ENCODE measurements around the gene TSEN2. TPM values are rescaled to one million over a fixed set of nuclear protein-coding genes. Genes with fewer than 3 reads are reported as not detected.
A peak's percentile ranks its signal among the peaks of the same experiment; 100 is the strongest.

TSEN2 gene
- total and polyA plus RNA-seq, 2 of the 13 experiments (the other 11 are each of a cell fraction or from before 2014, with no cell fraction given), result 11.0 to 17.3 TPM

DNA sequence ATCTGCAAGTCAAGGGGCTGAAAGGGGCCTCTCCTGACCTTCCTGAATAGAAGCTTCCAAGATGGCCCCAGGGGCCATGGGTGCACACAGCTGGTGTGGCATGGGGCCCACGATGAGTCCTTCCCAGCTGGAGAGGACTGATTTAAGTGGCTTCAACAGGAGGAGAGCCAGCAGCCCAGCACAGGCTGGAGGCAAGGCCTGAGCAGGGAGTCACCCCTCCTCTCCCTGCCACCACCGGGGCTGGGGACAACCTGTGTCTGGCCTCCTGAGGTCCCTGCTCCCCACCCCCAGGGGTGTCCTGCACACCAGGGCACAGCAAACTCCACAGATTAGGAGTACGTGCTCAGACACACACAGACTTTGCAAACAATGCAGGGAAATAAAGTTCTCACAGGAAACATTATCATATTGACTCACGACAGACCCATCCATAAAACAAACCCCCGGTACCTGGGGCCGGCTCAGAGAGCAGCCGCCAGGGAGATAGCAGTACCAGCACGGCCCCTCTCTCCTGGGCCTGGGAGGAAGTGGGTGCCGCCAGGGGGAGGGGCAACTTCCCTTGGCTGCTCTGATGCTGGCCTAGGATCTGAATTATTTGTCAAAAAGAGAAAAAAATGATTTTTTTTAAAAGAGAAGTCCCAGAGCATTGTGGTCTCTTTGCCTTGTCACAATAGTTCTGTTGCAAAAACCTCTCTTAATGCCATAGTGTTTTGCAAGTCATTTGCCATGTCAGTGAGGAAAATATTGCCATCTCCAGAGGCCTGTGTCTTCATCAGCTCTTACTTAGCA lies 21.9 kb upstream of the TSEN2 start (continued):
- 0 out of 2 replicates have a peak, but pooled peaks have one; percentile 22 for TF ChIP-seq YEATS4 (CRISPR knock-in tag; IDR thresholded peaks at IDR 0.05; ENCODE audit: borderline replicate concordance)

DNA sequence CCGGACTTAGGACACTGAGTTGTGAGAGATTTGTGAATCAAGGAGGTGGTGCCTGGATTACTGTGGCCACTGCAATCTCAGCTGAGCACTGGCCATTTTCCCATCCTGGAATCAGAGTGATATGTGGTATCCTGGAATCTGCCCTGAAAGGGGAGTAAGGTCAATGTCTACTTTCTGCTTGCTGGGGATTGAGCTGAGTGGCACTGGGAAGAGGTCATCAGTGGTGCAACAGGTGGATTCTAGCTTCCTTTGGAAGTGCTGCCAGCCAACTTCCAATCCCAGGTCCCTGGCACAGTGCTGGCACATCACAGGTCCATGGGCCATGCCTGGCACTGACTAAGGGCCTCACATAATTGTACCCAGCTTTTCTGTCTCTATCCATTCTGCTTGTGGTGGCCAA lies 20.6 kb upstream of the TSEN2 start:
- peaks cover 53% of the 10 kb centered on the region for H3K4me1 ChIP-seq (ENCODE audit: insufficient read depth, low read length)
- H3K36me3 ChIP-seq (replicated peaks in 1 of 2; ENCODE audit: control insufficient read depth in 1 of 2, insufficient read depth in 2 of 2, low read length in 2 of 2), result no peaks in the 10 kb centered on the region
- ChIA-PET POLR2A (no interaction called here), CTCF (ENCODE audit: low intra/inter-chr PET ratio, low total read pairs) (no interaction called here)
- in situ Hi-C loops (cut with HindIII; ENCODE audit: extremely low pct_ligation_motif_present, low pct_unique_long_range_greater_than_20kb), result no loop called here
- H3K4me2 ChIP-seq (ENCODE audit: low read depth, low read length), result no peak overlapping the region
- FAIRE-seq, result no peak
- no peaks in the 10 kb centered on the region for H3K27me3 ChIP-seq (ENCODE audit: control insufficient read depth in 1 of 2, insufficient read depth in 2 of 2, low read length in 2 of 2)
- DNase-seq (ENCODE audit: low spot score), result no peak
- intact Hi-C loops (cut with micrococcal nuclease; ENCODE audit: unreplicated experiment), result no loop called here
- H3K27ac ChIP-seq (ENCODE audit: extremely low read length, insufficient read depth, low read length), result no peak overlapping the region
- WGBS (ENCODE audit: low lambda C conversion rate), result 92% methylated on average over 1 of the region's 1 CpG
- no peak overlapping the region for H3K9ac ChIP-seq (ENCODE audit: insufficient read depth, low read depth, low read length)
- no peaks in the 10 kb centered on the region for H4K20me1 ChIP-seq (ENCODE audit: insufficient read depth, low read length)
- no peak overlapping the region for H3K4me3 ChIP-seq (replicated peaks in 1 of 3; ENCODE audit: insufficient read depth in 1 of 3, low read depth in 2 of 3, low read length in 3 of 3)
- ATAC-seq, result peak; percentile 36
- no peaks in the 10 kb centered on the region for H3K9me3 ChIP-seq (ENCODE audit: low read length)
- H2AFZ ChIP-seq (ENCODE audit: low read length), result no peak overlapping the region
- no peaks in the 10 kb centered on the region for H3K79me2 ChIP-seq (ENCODE audit: insufficient read depth, low read length)
- BruUV-seq (replicated peaks), result no TSS peak
- TF ChIP-seq, protein P1, sequence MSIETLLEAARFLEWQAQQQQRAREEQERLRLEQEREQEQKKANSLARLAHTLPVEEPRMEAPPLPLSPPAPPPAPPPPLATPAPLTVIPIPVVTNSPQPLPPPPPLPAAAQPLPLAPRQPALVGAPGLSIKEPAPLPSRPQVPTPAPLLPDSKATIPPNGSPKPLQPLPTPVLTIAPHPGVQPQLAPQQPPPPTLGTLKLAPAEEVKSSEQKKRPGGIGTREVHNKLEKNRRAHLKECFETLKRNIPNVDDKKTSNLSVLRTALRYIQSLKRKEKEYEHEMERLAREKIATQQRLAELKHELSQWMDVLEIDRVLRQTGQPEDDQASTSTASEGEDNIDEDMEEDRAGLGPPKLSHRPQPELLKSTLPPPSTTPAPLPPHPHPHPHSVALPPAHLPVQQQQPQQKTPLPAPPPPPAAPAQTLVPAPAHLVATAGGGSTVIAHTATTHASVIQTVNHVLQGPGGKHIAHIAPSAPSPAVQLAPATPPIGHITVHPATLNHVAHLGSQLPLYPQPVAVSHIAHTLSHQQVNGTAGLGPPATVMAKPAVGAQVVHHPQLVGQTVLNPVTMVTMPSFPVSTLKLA (IDR thresholded peaks at IDR 0.05), result no peak
- no peak for TF ChIP-seq IRF2 (CRISPR knock-in tag; IDR thresholded peaks at IDR 0.05)
- TF ChIP-seq ZNF773 (CRISPR knock-in tag; IDR thresholded peaks at IDR 0.05; ENCODE audit: borderline replicate concordance), result no peak
- TF ChIP-seq ZNF549 (CRISPR knock-in tag; IDR thresholded peaks at IDR 0.05), result no peak
- TF ChIP-seq SIX4 (CRISPR knock-in tag; IDR thresholded peaks at IDR 0.05), result no peak
- TF ChIP-seq FOSL2 (CRISPR knock-in tag; IDR thresholded peaks at IDR 0.05), result no peak
- TF ChIP-seq RAD21 (CRISPR knock-in tag; IDR thresholded peaks at IDR 0.05), result no peak
- no peak for TF ChIP-seq BCL6 (CRISPR knock-in tag; IDR thresholded peaks at IDR 0.05)
- no peak for TF ChIP-seq ZNF510 (CRISPR knock-in tag; IDR thresholded peaks at IDR 0.05; ENCODE audit: low read depth)
- no peak for TF ChIP-seq ZNF24 (IDR thresholded peaks at IDR 0.05)
- TF ChIP-seq GFI1 (CRISPR knock-in tag; IDR thresholded peaks at IDR 0.05; ENCODE audit: borderline replicate concordance), result peak; percentile 88
- TF ChIP-seq, protein P2, sequence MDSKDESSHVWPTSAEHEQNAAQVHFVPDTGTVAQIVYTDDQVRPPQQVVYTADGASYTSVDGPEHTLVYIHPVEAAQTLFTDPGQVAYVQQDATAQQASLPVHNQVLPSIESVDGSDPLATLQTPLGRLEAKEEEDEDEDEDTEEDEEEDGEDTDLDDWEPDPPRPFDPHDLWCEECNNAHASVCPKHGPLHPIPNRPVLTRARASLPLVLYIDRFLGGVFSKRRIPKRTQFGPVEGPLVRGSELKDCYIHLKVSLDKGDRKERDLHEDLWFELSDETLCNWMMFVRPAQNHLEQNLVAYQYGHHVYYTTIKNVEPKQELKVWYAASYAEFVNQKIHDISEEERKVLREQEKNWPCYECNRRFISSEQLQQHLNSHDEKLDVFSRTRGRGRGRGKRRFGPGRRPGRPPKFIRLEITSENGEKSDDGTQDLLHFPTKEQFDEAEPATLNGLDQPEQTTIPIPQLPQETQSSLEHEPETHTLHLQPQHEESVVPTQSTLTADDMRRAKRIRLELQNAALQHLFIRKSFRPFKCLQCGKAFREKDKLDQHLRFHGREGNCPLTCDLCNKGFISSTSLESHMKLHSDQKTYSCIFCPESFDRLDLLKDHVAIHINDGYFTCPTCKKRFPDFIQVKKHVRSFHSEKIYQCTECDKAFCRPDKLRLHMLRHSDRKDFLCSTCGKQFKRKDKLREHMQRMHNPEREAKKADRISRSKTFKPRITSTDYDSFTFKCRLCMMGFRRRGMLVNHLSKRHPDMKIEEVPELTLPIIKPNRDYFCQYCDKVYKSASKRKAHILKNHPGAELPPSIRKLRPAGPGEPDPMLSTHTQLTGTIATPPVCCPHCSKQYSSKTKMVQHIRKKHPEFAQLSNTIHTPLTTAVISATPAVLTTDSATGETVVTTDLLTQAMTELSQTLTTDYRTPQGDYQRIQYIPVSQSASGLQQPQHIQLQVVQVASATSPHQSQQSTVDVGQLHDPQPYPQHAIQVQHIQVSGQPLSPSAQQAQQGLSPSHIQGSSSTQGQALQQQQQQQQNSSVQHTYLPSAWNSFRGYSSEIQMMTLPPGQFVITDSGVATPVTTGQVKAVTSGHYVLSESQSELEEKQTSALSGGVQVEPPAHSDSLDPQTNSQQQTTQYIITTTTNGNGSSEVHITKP (CRISPR knock-in tag; IDR thresholded peaks at IDR 0.05; ENCODE audit: low read depth), result no peak
- no peak for TF ChIP-seq PPARG (CRISPR knock-in tag; conservative IDR thresholded peaks at IDR 0.05)
- TF ChIP-seq LCORL (IDR thresholded peaks at IDR 0.05), result no peak
- no peak for TF ChIP-seq LCORL (CRISPR knock-in tag; IDR thresholded peaks at IDR 0.05)
